HuH-7 (cell line): ENCODE data around the gene DEPDC5.

ENCODE experiments used
- DNase-seq: peaks from one replicate; pipeline ENCODE4 v3.0.0; 2011; ENCODE audit warnings: low spot score

DEPDC5 gene

GRCh38 chr22:31925056-31925455, 171.2 kb downstream of the DEPDC5 start:
- no peak for DNase-seq

GRCh38 chr22:31926024-31926423, 172.2 kb downstream of the DEPDC5 start:
- DNase-seq = no peak

GRCh38 chr22:31926969-31927368, 173.2 kb downstream of the DEPDC5 start:
- DNase-seq = no peak

- no peak for DNase-seq
Observed at GRCh38 chr22:31927562-31927961, 173.7 kb downstream of the DEPDC5 start.

GRCh38 chr22:31929167-31929930, 175.5 kb downstream of the DEPDC5 start:
- DNase-seq = no peak

GRCh38 chr22:31932863-31933262, 179.0 kb downstream of the DEPDC5 start:
- no peak for DNase-seq

- DNase-seq = no peak
Observed at GRCh38 chr22:31933406-31933805, 179.6 kb downstream of the DEPDC5 start.

- no peak for DNase-seq
Observed at GRCh38 chr22:31933816-31934482, 180.1 kb downstream of the DEPDC5 start.

- DNase-seq = no peak
Observed at GRCh38 chr22:31935961-31936635, 182.3 kb downstream of the DEPDC5 start.

- no peak for DNase-seq
Observed at GRCh38 chr22:31937341-31937740, 183.5 kb downstream of the DEPDC5 start.

GRCh38 chr22:31938296-31938695, 184.5 kb downstream of the DEPDC5 start:
- no peak for DNase-seq

- DNase-seq = no peak
Observed at GRCh38 chr22:31940506-31940905, 186.7 kb downstream of the DEPDC5 start.

GRCh38 chr22:31942091-31942490, 188.3 kb downstream of the DEPDC5 start:
- no peak for DNase-seq

- no peak for DNase-seq
Observed at GRCh38 chr22:31943206-31943977, 189.6 kb downstream of the DEPDC5 start.

- DNase-seq = peak; percentile 88
Observed at GRCh38 chr22:31943978-31944699, 190.3 kb downstream of the DEPDC5 start, which contains the start of gene YWHAH. TSS of gene YWHAH (plus strand) at chr22:31944535. CDS start at chr22:31944734, 199 bp downstream.

GRCh38 chr22:31944700-31945442, 191.1 kb downstream of the DEPDC5 start:
- peak; percentile 47 for DNase-seq

- DNase-seq = no peak
Observed at GRCh38 chr22:31945443-31945855, 191.6 kb downstream of the DEPDC5 start.

GRCh38 chr22:31945971-31946680, 192.3 kb downstream of the DEPDC5 start:
- DNase-seq = no peak

- peak; percentile 56 for DNase-seq
Observed at GRCh38 chr22:31947296-31947695, 193.5 kb downstream of the DEPDC5 start.

GRCh38 chr22:31948002-31948401, 194.2 kb downstream of the DEPDC5 start:
- no peak for DNase-seq
